ENCODE data around the gene TSPAN4. TPM values are rescaled to one million over a fixed set of nuclear protein-coding genes. Genes with fewer than 3 reads are reported as not detected.
A peak's percentile ranks its signal among the peaks of the same experiment; 100 is the strongest.

The TSPAN4 gene
- total and polyA plus RNA-seq, 2 of the 13 experiments (the other 11 are each of a cell fraction or from before 2014, with no cell fraction given) = 31.7 to 68.3 TPM

DNA sequence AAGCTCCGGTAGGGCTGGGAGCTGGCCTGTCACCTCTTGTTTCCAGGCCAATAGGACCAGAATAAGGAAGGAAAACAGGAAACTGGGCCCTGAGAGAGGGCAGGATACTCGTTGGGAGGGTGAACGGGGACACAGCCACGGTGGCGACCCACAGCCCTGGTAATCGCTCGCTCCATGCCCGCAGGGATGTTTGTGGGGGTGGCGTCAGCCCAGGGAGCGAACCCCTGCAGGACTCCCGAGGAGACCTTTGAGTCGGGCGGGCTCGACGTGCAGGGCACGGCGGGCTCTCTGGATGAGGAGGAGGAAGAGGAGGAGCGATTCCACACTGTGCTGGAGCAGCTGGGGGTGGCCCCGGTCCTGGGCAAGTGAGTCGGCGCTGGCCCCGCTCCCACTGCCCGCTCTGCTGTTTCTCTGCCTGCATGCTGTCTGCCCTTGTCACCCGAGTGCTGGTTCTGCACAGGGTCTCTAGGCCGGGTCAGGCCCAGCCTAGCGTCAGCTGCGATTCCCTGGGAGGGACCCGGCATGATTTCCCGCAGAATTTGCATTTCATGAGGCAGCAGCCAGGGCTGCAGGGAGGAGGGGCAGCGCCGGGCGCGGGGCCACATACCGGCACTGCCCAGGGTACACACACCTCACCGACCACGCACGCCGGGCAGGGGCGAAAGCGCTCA is 13.3 kb upstream of the TSPAN4 start:
- TF ChIP-seq ZNF263 (CRISPR knock-in tag; IDR thresholded peaks at IDR 0.05) (no peak), RARG (CRISPR knock-in tag; IDR thresholded peaks at IDR 0.05; ENCODE audit: low read depth) (no peak), ZC3H13 (CRISPR knock-in tag; IDR thresholded peaks at IDR 0.05) (0 out of 2 replicates have a peak, but pooled peaks have one; percentile 9), SMYD3 (CRISPR knock-in tag; IDR thresholded peaks at IDR 0.05) (no peak), CENPX (CRISPR knock-in tag; IDR thresholded peaks at IDR 0.05) (no peak), HNRNPL (IDR thresholded peaks at IDR 0.05; ENCODE audit: low read depth, low read length) (peak; percentile 51; the same call in 1 of the 2 replicates)
- TF ChIP-seq, protein P1, sequence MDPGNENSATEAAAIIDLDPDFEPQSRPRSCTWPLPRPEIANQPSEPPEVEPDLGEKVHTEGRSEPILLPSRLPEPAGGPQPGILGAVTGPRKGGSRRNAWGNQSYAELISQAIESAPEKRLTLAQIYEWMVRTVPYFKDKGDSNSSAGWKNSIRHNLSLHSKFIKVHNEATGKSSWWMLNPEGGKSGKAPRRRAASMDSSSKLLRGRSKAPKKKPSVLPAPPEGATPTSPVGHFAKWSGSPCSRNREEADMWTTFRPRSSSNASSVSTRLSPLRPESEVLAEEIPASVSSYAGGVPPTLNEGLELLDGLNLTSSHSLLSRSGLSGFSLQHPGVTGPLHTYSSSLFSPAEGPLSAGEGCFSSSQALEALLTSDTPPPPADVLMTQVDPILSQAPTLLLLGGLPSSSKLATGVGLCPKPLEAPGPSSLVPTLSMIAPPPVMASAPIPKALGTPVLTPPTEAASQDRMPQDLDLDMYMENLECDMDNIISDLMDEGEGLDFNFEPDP (CRISPR knock-in tag; conservative IDR thresholded peaks at IDR 0.05) = 0 out of 2 replicates have a peak, but pooled peaks have one; percentile 29
- TF ChIP-seq, protein P2, sequence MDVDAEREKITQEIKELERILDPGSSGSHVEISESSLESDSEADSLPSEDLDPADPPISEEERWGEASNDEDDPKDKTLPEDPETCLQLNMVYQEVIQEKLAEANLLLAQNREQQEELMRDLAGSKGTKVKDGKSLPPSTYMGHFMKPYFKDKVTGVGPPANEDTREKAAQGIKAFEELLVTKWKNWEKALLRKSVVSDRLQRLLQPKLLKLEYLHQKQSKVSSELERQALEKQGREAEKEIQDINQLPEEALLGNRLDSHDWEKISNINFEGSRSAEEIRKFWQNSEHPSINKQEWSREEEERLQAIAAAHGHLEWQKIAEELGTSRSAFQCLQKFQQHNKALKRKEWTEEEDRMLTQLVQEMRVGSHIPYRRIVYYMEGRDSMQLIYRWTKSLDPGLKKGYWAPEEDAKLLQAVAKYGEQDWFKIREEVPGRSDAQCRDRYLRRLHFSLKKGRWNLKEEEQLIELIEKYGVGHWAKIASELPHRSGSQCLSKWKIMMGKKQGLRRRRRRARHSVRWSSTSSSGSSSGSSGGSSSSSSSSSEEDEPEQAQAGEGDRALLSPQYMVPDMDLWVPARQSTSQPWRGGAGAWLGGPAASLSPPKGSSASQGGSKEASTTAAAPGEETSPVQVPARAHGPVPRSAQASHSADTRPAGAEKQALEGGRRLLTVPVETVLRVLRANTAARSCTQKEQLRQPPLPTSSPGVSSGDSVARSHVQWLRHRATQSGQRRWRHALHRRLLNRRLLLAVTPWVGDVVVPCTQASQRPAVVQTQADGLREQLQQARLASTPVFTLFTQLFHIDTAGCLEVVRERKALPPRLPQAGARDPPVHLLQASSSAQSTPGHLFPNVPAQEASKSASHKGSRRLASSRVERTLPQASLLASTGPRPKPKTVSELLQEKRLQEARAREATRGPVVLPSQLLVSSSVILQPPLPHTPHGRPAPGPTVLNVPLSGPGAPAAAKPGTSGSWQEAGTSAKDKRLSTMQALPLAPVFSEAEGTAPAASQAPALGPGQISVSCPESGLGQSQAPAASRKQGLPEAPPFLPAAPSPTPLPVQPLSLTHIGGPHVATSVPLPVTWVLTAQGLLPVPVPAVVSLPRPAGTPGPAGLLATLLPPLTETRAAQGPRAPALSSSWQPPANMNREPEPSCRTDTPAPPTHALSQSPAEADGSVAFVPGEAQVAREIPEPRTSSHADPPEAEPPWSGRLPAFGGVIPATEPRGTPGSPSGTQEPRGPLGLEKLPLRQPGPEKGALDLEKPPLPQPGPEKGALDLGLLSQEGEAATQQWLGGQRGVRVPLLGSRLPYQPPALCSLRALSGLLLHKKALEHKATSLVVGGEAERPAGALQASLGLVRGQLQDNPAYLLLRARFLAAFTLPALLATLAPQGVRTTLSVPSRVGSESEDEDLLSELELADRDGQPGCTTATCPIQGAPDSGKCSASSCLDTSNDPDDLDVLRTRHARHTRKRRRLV (CRISPR knock-in tag; IDR thresholded peaks at IDR 0.05) = no peak
- peaks cover 1 to 10% of the 10 kb centered on the region in 2 experiments; a peak in 1 of 5 replicates for H3K36me3 ChIP-seq (replicated peaks in 1 of 2; ENCODE audit: control insufficient read depth in 1 of 2, insufficient read depth in 2 of 2, low read length in 2 of 2)
- H2AFZ ChIP-seq (ENCODE audit: low read length) = no peak overlapping the region
- DNase-seq (ENCODE audit: low spot score) (no peak), ATAC-seq (no peak), FAIRE-seq (no peak)
- ChIA-PET POLR2A (interaction anchor here (2.4 to 16.1 kb wide), 3 partner anchors 10 to 20 kb away, joined by 18 to 264 read pairs (median 141); partner anchors contain the start of genes PNPLA2, POLR2L, RPLP2 and TSPAN4), CTCF (ENCODE audit: low intra/inter-chr PET ratio, low total read pairs) (no interaction called here)
- H3K79me2 ChIP-seq (ENCODE audit: insufficient read depth, low read length) = peaks cover 7% of the 10 kb centered on the region
- WGBS (ENCODE audit: low lambda C conversion rate) = 88% methylated on average over 18 of the region's 40 CpGs
- in situ Hi-C loops (cut with HindIII; ENCODE audit: extremely low pct_ligation_motif_present, low pct_unique_long_range_greater_than_20kb) = no loop called here
- intact Hi-C loops (cut with micrococcal nuclease; ENCODE audit: unreplicated experiment) = no loop called here
- peaks cover 78% of the 10 kb centered on the region for H3K4me1 ChIP-seq (ENCODE audit: insufficient read depth, low read length)
- peak overlapping the region; percentile 78; the same call in 1 of the 2 replicates for H3K4me2 ChIP-seq (ENCODE audit: low read depth, low read length)
- no peaks in the 10 kb centered on the region for H3K9me3 ChIP-seq (ENCODE audit: low read length)
- no peaks in the 10 kb centered on the region for H3K27me3 ChIP-seq (ENCODE audit: control insufficient read depth in 1 of 2, insufficient read depth in 2 of 2, low read length in 2 of 2)
- H4K20me1 ChIP-seq (ENCODE audit: insufficient read depth, low read length) = peaks cover under 1% of the 10 kb centered on the region; the same call in 1 of the 2 replicates
- no peak overlapping the region for H3K9ac ChIP-seq (ENCODE audit: insufficient read depth, low read depth, low read length)
- H3K27ac ChIP-seq (ENCODE audit: extremely low read length, insufficient read depth, low read length) = no peak overlapping the region
- BruUV-seq (replicated peaks) = no TSS peak
- peak overlapping the region in 1 of 3 experiments; percentile 75; a peak in 1 of 6 replicates for H3K4me3 ChIP-seq (replicated peaks in 1 of 3; ENCODE audit: insufficient read depth in 1 of 3, low read depth in 2 of 3, low read length in 3 of 3)
